CD14-positive monocyte (primary cell): ENCODE measurements around the gene ADGRG1. TPM values are rescaled to one million over a fixed set of nuclear protein-coding genes. Genes with fewer than 3 reads are reported as not detected.

Experiments used
- DNase-seq, 3 donors: peaks; one replicate each; pipeline ENCODE4 v3.0.0-alpha.2; 2011 to 2022
- H2AFZ ChIP-seq: 2 replicates; pipeline ENCODE4 v1.6.0; 2012; ENCODE audit warnings: mild to moderate bottlenecking, low read depth, low read length, inconsistent platforms; ENCODE audit not compliant: insufficient read depth, poor library complexity, severe bottlenecking
- H3K27ac ChIP-seq, 2 donors: 1 replicate in 1 of 2; 2 replicates in 1 of 2; pipeline ENCODE4 v1.5.1; 2012 to 2013; ENCODE audit warnings: low read length in 2 of 2, control low read depth in 1 of 2, inconsistent platforms in 1 of 2, low read depth in 1 of 2, mild to moderate bottlenecking in 1 of 2
- H3K27me3 ChIP-seq, 2 donors: one replicate each; pipeline versions ENCODE4 v1.6.0 to v1.6.1; 2011 to 2013; ENCODE audit warnings: low read length in 2 of 2; ENCODE audit not compliant: control insufficient read depth in 2 of 2, insufficient read depth in 2 of 2
- H3K36me3 ChIP-seq, 2 donors: replicated peaks in 1 of 2; 1 replicate in 1 of 2; 2 replicates in 1 of 2; pipeline versions ENCODE4 v1.5.1 to v1.6.1; 2012 to 2013; ENCODE audit warnings: low read length in 2 of 2, control low read depth in 1 of 2, inconsistent platforms in 1 of 2, mild to moderate bottlenecking in 1 of 2; ENCODE audit not compliant: insufficient read depth in 2 of 2, control insufficient read depth in 1 of 2
- H3K4me1 ChIP-seq, 2 donors: 1 replicate in 1 of 2; 2 replicates in 1 of 2; pipeline versions ENCODE4 v1.5.1 to v1.6.1; 2012 to 2013; ENCODE audit warnings: low read length in 2 of 2, control low read depth in 1 of 2, inconsistent platforms in 1 of 2, mild to moderate bottlenecking in 1 of 2, moderate library complexity in 1 of 2; ENCODE audit not compliant: insufficient read depth in 2 of 2, control insufficient read depth in 1 of 2
- H3K4me2 ChIP-seq: replicated peaks from 2 replicates; pipeline ENCODE3; 2012; ENCODE audit warnings: low read length, moderate library complexity, mild to moderate bottlenecking; ENCODE audit not compliant: poor library complexity, severe bottlenecking; ENCODE audit errors: extremely low read depth
- H3K4me3 ChIP-seq, 3 experiments: fragments of 200-600 bp in 1 of 3; sonication (generic) in 1 of 3; replicated peaks in 1 of 3; 1 replicate in 2 of 3; 2 replicates in 1 of 3; pipeline ENCODE4 v1.5.1; 2011 to 2013; ENCODE audit warnings: low read length in 3 of 3, mild to moderate bottlenecking in 3 of 3, control low read depth in 2 of 3, low read depth in 2 of 3, inconsistent platforms in 1 of 3, moderate library complexity in 1 of 3
- H3K79me2 ChIP-seq: 2 replicates; pipeline ENCODE4 v1.6.0; 2012; ENCODE audit warnings: mild to moderate bottlenecking, control low read depth, inconsistent platforms, low read length, moderate library complexity; ENCODE audit not compliant: insufficient read depth
- H3K9ac ChIP-seq: 2 replicates; pipeline ENCODE4 v1.6.0; 2017; ENCODE audit warnings: low read length, mild to moderate bottlenecking; ENCODE audit not compliant: insufficient read depth, poor library complexity, severe bottlenecking
- H3K9me3 ChIP-seq, 2 donors: replicated peaks in 1 of 2; 1 replicate in 1 of 2; 2 replicates in 1 of 2; pipeline versions ENCODE4 v1.5.1 to v1.6.1; 2012 to 2013; ENCODE audit warnings: low read length in 2 of 2, control low read depth in 1 of 2; ENCODE audit not compliant: control insufficient read depth in 1 of 2, insufficient read depth in 1 of 2
- H4K20me1 ChIP-seq: 2 replicates; pipeline ENCODE4 v1.6.0; 2012; ENCODE audit warnings: mild to moderate bottlenecking, low read length, control low read depth, moderate library complexity; ENCODE audit not compliant: insufficient read depth
- H3K27ac Mint-ChIP-seq, 7 donors: one replicate each; pipeline ENCODE4 v1.8.0; 2020; ENCODE audit warnings: mild to moderate bottlenecking in 7 of 7, mixed read lengths in 7 of 7, moderate library complexity in 6 of 7, inconsistent platforms in 2 of 7
- H3K27me3 Mint-ChIP-seq, 3 donors: one replicate each; pipeline ENCODE4 v1.8.0; 2021 to 2022; ENCODE audit warnings: low read depth in 3 of 3, mild to moderate bottlenecking in 3 of 3, mixed read lengths in 3 of 3, moderate library complexity in 3 of 3, inconsistent platforms in 1 of 3
- H3K36me3 Mint-ChIP-seq, 2 donors: one replicate each; pipeline ENCODE4 v1.8.0; 2020; ENCODE audit warnings: mixed read lengths in 2 of 2, inconsistent platforms in 1 of 2, mild to moderate bottlenecking in 1 of 2
- H3K4me1 Mint-ChIP-seq: one replicate; pipeline ENCODE4 v1.8.0; 2020; ENCODE audit warnings: mild to moderate bottlenecking, mixed read lengths
- H3K4me3 Mint-ChIP-seq, 2 donors: one replicate each; pipeline ENCODE4 v1.8.0; 2020; ENCODE audit warnings: mild to moderate bottlenecking in 2 of 2, mixed read lengths in 2 of 2, moderate library complexity in 1 of 2
- H3K9me3 Mint-ChIP-seq, 7 donors: one replicate each; pipeline ENCODE4 v1.8.0; 2020 to 2022; ENCODE audit warnings: mixed read lengths in 7 of 7, mild to moderate bottlenecking in 6 of 7, moderate library complexity in 6 of 7, inconsistent platforms in 2 of 7
- CTCF ChIP-seq: fragments of 200-600 bp; IDR thresholded peaks from one replicate; pipeline ENCODE4 v1.8.0; 2022; ENCODE audit warnings: antibody characterized with exemption, mild to moderate bottlenecking
- WGBS: methylation state at CpG from one replicate; pipeline ENCODE4 v1.1.5; 2013; ENCODE audit warnings: missing lambda C conversion rate; ENCODE audit not compliant: insufficient coverage; 5-methylcytosine and 5-hydroxymethylcytosine counted together
- intact Hi-C, 2 donors: fragments of 100-400 bp; cut with micrococcal nuclease; formaldehyde crosslinking; loops; one replicate each; pipeline versions ENCODE4 v1.15.0 to v1.15.1; 2023
- polyA plus RNA-seq, 3 donors: library from polyadenylated mRNA; depleted of rRNA in 1 of 3; unstranded in 2 of 3; stranded (reverse) in 1 of 3; fragments of 300-500 nt in 2 of 3; fragments of >200 nt in 1 of 3; fragmentation: Illumina TruSeq in 2 of 3; gene quantifications; 1 replicate in 2 of 3; 2 replicates in 1 of 3; pipeline ENCODE4 v1.2.3, GENCODE V29; 2012 to 2021

The ADGRG1 gene
- polyA plus RNA-seq, 3 donors = 0.07 to 0.39 (median 0.08) TPM

GRCh38 chr16:57614536-57614935, 13.9 kb upstream of the ADGRG1 start:
- no peak overlapping the region for H3K9ac ChIP-seq
- H3K27ac ChIP-seq = no peak overlapping the region
- intact Hi-C loops = no loop called here
- no peaks in the 10 kb centered on the region for H3K79me2 ChIP-seq
- H4K20me1 ChIP-seq = no peaks in the 10 kb centered on the region
- no peaks in the 10 kb centered on the region for H3K9me3 ChIP-seq
- no peaks in the 10 kb centered on the region for H3K4me1 ChIP-seq
- TF ChIP-seq CTCF = no peak
- H3K4me3 ChIP-seq = no peak overlapping the region
- H3K27me3 ChIP-seq = peaks cover 0 to under 1% of the 10 kb centered on the region in 2 donors
- DNase-seq = no peak
- H3K4me1 Mint-ChIP-seq = no peaks in the 10 kb centered on the region
- H3K4me3 Mint-ChIP-seq = no peak overlapping the region
- peak overlapping the region in 1 of 7 donors; percentile 0 for H3K27ac Mint-ChIP-seq
- no peak overlapping the region for H2AFZ ChIP-seq
- peaks cover 0 to 11% (median 5%) of the 10 kb centered on the region in 3 donors for H3K27me3 Mint-ChIP-seq
- H3K4me2 ChIP-seq = no peak overlapping the region
- no peaks in the 10 kb centered on the region for H3K36me3 ChIP-seq
- H3K36me3 Mint-ChIP-seq = no peaks in the 10 kb centered on the region
- WGBS = 45% methylated on average over 6 of the region's 6 CpGs
- H3K9me3 Mint-ChIP-seq = no peaks in the 10 kb centered on the region

GRCh38 chr16:57614944-57615343, 13.5 kb upstream of the ADGRG1 start:
- Histone ChIP-seq H3K4me3 (no peak overlapping the region), H3K79me2 (no peaks in the 10 kb centered on the region), H3K9ac (no peak overlapping the region), H3K27me3 (no peaks in the 10 kb centered on the region), H3K9me3 (no peaks in the 10 kb centered on the region), H3K27ac (no peak overlapping the region), H3K4me2 (no peak overlapping the region), H4K20me1 (no peaks in the 10 kb centered on the region), H3K36me3 (no peaks in the 10 kb centered on the region), H2AFZ (no peak overlapping the region), H3K4me1 (no peaks in the 10 kb centered on the region)
- Mint-ChIP-seq H3K36me3 (no peaks in the 10 kb centered on the region), H3K4me1 (no peaks in the 10 kb centered on the region), H3K27ac (peak overlapping the region in 2 of 7 donors; percentile 0 to 26), H3K9me3 (no peaks in the 10 kb centered on the region), H3K27me3 (peaks cover 0 to 11% (median 5%) of the 10 kb centered on the region in 3 donors), H3K4me3 (no peak overlapping the region)
- WGBS = 100% methylated on average over 7 of the region's 9 CpGs
- intact Hi-C loops = no loop called here
- TF ChIP-seq CTCF = no peak
- no peak for DNase-seq
